GM18520 (cell line): ENCODE results near the gene HTD2.

Experiments used
- ATAC-seq: cut with Tn5 transposase; IDR thresholded peaks from one replicate; pipeline ENCODE4 v1.9.1; 2021; ENCODE audit not compliant: unreplicated experiment

Gene HTD2

DNA sequence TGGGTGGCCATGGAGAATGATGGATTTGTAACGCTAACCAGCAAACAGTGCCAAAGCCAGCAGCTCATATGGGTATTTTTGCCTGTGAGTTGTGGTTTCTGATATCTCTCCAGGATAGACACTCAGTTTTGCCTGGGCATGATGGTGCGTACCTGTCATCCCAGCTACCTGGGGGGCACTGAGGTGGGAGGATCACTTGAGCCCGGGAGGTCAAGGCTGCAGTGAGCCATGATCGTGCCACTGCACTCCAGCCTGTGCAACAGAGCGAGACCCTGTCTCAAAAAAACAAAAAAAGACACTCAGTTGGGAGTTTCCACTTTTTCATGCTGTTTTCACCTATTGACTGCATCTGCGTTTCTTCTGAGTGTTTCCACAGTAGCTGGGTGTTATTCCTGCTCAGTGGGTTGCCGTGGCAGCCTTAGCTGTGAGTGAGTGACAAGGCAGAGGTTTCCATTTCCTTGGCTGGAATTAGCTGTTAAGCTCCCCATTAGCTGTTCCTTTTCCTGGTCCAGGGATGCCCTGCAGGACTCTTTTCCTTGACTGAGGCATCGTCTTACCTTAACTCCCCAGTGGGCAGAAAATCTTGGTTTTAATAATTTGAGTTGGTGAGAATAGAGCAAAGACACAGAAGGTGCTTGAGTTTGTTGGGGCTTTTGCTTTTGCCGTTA is 14.5 kb upstream of the HTD2 start:
- no peak for ATAC-seq

DNA sequence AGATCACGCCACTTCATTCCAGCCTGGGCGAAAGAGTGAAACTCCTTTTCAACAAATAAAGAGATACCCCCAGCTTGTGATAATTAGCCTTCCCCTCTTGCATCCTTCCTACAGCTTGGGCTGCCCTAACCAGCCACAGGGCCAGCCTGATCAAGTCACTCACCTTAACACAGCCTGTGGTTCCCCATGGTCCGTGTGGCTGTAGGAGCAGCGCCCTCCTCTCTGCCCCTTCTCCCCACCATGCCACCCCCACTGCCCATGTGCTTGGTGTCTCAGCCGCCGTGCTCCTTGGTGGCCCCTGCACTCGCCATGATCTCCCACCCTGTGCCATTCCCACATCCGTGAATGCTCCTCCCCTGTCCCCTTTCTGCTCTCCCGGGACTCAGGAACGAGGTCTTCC is 13.5 kb upstream of the HTD2 start:
- ATAC-seq: no peak

DNA sequence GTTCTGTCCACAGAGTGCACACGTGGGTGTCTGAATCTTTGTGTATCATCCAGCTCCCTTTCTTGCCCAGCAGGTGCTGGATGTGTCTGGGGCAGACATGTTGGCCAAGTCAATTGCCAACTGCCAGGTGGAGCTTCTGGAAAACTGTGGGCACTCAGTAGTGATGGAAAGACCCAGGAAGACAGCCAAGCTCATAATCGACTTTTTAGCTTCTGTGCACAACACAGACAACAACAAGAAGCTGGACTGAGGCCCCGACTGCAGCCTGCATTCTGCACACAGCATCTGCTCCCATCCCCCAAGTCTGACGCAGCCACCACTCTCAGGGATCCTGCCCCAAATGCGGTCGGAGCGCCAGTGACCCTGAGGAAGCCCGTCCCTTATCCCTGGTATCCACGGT is 12.8 kb upstream of the HTD2 start:
- ATAC-seq: no peak

DNA sequence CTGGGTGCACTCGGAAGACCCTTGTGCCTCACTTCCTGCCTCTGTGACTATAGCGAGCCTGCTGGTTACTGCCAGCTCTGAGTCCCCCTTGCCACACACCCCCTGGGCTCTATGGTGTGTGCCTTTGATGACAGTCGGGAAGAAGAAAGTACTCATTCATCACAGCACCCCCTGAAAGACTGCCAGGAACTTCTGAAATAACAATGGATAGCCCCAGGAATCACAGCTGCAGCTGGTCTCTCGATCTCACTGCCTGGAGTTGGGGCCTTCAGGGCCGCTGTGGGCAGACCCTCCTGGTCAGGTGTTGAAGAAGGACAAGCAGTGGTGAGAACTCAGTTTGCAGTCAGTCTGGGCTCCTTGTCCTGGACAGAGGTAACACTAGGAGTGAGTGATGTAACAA is 10.1 kb upstream of the HTD2 start:
- no peak for ATAC-seq

DNA sequence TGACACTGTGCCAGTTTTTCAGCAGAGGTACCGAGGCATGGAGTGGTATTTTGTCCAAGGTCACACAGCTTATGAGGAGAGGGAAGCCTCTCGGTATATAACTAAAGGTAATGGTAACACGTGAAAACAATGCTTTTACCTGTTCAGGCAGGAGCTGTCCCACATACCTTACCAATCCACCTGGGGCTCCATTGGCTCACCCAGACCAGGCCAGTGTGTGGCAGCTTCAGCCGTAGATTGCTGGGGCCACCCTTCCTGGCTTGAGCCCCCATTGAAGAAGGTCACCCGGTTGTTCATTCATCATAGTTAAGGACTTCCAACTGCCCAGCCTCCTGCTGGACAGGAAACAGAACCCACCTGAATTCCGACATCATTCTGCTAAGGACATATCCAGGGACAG is 9.5 kb upstream of the HTD2 start:
- ATAC-seq: no peak

DNA sequence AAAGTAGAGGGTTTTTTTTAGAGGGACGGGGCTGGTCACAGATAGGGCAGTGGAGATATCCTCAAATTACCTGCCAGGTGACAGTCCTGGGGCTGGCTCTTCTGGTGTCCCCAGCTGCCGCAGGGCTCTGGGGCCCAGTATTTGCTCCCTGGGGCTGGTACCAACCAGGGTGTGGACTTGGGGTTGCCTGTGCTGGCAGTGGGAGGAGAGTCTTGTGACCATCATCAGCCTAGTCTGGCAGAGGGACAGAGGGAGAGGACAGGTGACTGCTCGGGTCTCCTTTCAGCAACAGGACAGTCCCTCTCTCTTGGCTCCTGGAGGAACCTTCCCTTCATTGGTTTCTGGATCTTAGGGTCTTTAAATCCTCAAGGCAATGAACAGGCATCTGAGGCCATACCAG is 8.1 kb upstream of the HTD2 start:
- no peak for ATAC-seq

DNA sequence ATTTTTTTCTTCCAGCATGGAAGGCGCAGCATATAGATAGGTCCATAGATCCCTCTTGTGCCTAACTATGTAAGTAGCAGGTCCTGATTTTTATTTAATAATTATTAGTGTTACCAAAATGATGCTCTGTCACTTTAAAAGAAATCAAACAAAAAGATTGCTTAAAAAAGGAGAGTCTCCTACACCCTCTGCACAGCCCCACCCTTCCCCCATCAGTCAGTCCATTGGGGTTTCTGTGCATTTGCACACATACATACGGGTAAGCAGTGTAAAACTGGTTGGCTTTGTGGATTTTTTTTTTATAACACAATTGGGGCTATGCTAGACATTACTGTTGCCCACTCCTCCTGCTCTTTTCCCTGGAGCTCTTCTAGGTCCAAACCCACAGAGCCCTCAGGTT is 7.2 kb upstream of the HTD2 start:
- ATAC-seq: no peak

DNA sequence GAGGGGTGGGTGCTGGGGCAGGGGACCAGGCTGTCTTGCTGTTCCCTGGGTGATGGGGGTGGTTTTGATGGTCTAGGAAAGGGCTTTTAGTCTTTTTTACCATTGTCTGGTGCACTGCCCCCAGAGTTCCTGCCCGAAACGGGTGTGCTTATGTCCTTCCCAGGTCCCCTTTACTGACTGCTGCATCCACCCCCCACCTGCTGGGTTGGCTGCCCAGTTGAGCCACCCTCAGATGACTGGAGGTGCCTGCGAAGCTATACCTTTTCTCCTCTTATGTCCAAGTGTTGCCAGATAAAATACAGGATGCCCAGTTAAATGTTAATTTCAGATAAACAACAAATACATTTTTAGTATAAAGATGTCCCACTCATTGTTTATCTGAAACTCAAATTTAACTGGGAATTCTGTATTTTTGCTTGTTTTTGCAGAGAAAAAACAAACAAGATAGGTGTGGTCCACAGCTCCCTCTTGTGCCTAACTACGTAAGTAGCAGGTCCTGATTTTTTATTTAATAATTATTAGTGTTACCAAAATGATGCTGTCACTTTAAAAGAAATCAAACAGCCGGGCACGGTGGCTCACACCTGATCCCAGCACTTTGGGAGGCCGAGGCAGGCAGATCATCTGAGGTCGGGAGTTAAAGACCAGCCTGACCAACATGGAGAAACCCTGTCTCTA is 6.3 kb upstream of the HTD2 start:
- ATAC-seq: no peak

DNA sequence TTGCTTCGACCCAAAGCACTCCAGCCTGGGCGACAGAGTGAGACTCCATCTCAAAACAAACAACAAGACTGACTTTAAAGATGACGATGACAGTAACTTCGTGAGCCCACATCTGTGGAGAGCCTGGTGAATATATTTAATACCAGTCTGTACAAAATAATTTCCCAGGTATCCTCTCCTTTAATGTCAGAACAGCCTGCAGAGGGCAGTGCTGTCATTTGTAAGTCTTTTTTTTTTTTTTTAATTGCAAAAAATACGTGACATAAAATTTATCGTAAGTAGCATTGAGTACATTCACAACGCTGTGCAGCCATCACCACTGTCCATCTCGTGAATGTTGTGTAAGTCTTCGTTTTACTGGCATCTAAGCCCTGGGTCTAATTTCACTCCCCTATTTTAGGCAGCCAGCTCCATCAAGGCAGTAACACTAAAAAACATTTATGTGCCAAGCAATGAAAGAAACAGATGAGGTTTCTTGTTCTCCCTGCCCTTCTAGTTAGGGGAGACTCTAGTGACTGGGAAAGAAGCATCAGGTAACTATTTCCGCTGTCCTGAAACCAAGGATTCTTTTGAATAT is 1.4 kb downstream of the HTD2 start:
- ATAC-seq: no peak

DNA sequence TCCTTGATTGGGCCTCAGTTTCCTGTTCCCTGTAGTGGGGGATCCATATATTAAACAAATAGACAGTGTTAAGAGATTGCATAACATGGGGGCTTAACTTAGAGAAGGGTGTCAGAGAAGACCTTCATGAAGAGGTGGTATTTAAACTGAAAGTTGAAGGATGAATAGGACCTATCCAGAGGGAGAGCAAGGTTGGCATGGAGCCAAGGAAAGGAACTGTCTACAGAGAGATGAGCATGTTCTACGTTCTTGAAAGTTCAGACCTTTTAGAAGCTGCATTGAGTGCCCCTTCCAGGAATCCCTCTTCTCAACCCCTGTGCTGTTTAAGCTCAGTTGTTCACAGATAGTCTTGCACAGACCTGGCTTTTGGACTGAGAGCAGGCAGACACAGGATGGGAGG is 2.4 kb downstream of the HTD2 start:
- no peak for ATAC-seq

DNA sequence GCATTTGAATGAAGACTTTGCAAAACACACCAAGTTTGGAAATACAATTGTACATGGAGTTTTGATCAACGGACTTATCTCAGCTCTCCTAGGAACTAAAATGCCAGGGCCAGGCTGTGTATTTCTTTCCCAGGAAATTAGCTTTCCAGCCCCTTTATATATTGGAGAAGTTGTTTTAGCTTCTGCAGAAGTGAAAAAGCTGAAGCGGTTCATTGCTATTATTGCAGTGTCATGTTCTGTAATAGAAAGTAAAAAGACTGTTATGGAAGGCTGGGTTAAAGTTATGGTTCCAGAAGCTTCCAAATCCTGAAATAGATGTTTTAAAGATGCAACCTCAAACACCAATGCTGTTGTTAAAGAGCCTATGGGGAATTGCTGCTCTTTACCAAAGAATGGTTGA is 11.5 kb downstream of the HTD2 start:
- ATAC-seq: no peak

DNA sequence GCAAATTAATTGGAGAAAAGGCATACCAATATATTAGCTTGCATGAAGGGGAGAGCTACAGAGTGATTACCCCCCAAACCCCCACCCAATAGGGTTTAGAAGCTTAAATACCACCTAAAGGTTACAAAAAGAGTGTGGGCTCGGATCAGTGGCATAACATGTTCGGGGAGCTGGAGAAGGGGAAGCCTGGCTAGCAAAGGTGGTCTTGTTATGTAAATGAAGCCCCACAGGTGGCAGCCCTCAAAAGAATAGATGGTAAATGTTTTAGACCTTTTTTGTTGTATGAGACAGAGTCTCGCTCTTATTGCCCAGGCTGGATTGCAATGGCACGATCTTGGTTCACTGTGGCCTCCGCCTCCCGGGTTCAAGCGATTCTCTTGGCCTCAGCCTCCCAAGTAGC is 15.5 kb downstream of the HTD2 start:
- no peak for ATAC-seq

DNA sequence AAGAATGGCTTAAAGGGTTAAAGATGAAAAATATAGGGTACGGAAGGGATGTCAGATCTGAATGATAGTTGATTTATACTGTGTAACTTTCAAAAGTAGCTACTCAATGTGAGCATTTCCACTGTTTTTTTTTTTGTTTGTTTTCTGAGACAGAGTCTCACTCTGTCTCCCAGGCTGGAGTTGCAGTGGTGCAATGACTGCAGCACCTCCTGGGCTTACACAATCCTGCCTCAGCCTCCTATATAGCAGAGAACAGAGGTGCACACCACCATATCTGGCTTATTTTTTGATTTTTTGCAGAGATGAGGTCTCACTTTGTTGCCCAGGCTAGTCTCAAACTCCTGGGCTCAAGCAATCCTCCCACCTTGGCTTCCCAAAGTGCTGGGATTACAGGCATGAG is 16.5 kb downstream of the HTD2 start:
- no peak for ATAC-seq

DNA sequence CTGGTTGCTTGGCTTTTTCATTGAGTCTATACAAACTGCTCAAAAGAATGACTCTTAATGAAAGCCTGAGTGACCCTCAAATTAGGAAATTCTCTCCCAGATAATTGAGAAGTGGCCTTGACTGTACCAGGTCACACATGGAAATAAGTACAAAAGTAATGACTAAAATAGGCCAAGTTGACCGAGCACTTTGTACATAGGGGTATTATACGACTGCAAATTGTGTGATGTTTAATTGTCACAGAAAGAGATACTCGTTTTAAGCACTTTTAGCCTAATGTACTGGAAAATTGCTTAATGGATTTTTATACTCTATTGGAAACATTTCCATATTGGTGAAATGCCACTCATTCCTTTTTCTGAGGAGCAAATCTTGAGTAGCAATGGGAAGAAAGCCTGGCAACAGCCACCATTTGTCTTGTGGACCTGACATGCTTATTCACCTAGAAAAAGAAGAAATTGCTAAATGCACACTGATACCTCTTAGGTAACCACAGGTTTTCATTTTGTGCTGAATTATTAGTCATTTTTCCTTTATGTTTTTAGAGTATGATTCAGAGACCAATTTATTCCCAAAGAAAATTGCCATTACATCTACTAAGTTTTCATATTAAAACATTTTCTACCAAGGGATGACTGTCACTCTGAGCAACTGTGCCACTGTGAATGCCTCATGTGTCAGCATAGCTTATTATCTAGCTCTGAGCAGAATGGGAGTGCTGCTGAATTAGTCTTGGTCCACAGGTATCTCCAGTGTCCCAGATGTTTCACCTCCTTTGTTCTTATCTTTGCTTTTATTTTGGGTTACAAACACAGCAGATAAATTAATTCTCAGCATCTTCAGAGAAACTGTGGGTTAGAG is 17.4 kb downstream of the HTD2 start:
- ATAC-seq: no peak

DNA sequence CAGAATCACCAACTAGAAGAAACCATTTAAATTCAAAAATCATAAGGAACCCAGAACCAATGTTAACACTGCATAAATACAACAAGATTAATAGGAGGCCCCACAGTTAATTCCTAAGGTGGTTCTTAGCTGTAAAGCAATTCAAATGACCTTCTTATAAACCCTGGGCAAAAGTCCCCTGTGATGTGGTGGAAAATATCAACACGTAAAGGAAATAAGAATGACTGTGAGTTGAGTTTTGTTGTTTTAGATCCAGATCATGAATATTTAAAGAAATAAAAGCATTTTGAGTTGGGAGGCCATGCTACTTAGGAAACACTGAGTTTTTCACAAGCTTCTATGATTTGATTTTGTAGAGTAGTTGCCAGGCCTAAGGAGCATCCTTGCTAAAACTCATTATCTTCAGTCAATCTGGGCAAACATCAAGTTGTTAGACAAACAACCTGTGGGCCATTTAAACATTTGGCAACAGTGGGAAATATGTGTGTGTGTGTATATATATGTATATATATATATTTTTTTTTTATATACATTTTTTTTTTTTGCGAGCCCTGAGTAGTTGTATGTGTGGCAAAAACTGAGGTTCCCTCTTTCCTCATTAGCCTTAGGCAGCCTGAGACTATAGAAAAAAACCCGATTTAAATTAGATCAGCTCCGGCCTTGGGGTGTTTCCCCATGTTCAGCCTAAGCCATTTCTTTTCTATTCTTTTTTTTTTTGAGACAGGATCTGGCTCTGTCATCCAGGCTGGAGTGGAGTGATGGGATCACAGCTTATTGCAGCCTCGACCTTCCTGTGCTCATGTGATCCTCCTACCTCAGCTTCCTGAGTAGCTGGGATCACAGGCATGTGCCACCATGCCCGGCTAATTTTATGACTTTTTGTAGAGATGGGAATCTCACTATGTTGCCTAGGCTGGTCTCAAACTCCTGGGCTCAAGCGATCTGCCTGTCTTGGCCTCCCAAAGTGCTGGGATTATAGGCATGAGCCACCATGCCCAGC is 18.4 kb downstream of the HTD2 start:
- ATAC-seq: no peak

DNA sequence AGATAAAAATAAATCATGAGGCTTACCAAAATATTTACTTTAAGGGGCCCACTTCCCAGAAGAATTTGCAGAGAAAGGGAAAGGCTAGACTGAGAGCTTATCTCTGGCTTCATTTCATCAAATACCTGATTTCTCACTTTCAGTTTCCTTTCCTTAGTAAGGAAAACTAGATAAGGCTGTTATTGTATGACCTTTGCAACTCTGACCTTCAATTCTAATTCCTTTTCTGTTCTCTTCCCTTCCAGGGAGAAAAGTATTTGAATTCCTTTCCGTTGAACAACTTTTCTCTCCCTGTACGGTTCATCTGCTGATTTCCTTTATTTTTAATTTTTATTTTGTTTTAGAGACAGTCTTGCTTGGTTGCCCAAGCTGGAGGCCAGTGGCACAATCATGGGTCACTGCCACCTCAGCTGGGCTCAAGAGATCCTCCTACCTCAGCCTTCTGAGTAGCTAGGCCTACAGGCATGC is 19.2 kb downstream of the HTD2 start:
- no peak for ATAC-seq

DNA sequence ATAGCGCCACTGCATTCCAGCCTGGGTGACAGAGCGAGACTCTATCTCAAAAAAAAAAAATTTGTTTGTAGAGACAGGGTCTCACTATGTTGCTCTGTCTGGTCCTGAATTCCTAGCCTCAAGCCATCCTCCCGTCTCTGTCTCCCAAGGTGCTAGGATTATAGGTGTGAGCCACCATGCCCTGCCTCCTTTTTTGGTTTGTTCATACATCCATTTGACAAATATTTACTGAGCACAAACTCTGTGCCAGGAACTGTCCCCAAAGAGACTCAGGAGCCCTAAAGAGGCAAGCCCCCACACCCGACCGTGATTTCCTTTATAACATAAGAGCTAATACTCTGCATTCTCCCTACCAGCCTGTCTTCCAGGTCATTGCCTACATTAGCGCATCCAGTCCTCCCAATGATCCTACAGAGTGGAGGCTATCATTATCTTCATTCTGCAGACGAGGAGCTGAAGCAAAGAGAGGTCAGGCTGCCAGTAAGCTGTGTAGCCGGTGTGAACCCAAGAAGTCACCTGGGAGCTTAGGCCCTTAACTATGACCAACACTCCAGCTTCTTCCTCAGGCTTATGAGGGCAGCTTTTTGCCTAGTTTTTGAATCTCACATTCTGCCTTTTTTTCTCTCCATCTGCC is 20.1 kb downstream of the HTD2 start:
- no peak for ATAC-seq

DNA sequence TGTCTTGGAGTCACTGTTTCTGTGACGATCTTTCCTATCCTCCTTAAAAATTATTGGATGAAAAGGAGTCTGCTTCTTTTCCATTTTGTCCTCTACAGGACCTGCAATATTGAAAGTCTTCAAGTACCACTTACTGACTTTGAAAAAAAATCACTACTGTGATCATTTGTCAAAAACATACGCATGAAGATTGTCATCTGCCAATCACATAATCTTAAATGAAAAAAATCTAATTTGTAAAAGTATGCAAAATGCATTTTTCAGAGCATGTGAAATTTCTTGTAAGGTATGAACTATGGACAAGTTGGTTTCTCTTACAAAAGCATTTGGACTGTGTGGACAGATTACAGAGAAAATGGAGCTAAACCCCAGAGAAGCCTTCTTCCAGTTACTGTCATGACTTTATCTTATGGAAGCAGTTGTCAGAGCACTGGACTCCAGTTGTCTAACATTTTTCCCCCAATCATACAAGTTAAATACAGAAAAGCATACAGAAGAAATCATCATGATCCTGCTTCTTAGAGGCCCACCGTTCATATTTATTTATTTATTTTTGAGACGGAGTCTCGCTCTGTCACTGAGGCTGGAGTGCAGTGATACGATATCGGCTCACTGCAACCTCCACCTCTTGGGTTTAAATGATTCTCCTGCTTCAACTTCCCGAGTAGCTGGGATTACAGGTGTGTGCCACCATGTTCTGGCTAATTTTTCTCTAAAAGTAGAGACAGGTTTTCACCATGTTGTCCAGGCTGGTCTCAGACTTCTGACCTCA is 23.0 kb downstream of the HTD2 start:
- ATAC-seq: no peak

DNA sequence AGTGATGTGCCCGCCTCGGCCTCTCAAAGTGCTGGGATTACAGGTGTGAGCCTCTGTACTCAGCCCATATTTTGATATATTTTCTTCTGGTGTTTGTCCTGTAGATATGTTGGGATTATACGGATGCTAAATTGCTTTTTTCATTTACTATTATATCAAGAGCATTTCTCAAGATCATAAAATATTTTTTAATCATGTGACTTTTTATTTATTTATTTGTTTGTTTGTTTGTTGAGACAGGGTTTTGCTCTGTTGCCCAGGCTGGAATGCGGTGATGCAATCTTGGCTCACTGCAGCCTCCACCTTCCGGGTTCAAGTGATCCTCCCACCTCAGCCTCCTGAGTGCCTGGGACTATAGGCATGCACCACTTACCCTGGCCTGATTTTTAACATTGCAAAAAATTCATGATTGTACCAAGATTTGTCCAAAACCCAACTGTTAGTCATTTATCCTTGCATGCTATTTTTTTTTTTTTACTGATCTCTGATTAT is 23.6 kb downstream of the HTD2 start:
- ATAC-seq: no peak
